HG02759 (cell line): ENCODE measurements around the gene UTS2B.

Source experiments
- ATAC-seq: cut with Tn5 transposase; IDR thresholded peaks from one replicate; pipeline ENCODE4 v1.9.1; 2021; ENCODE audit warnings: mild to moderate bottlenecking, moderate library complexity; ENCODE audit not compliant: unreplicated experiment

The UTS2B gene

DNA sequence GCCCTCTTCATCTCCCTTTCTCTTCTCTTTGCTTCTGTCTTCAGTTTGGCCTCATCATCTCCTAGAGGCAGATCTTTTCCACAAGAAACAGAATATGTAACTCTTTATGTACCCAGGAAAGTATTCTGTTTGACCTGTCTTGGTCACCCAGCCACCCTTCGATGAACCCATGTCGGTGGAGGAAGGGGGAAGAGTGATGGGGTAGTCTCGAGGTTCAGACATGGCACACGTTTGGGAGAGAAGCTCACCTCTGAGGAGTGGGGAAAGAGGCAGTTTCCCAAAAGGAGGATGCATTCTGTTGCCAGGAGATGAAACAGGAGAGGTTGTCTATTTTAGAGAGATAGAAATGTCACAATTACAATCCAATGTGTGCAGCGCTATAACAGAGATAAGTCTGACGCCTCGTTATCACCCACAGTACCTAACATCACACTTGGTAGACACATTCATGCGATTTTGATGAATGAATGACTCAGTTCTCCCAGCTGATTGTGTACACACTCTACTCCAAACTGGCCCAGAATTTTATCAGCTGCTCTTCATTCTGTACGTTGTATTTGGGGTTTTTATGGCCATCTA lies 1.9 kb downstream of the UTS2B start:
- no peak for ATAC-seq

DNA sequence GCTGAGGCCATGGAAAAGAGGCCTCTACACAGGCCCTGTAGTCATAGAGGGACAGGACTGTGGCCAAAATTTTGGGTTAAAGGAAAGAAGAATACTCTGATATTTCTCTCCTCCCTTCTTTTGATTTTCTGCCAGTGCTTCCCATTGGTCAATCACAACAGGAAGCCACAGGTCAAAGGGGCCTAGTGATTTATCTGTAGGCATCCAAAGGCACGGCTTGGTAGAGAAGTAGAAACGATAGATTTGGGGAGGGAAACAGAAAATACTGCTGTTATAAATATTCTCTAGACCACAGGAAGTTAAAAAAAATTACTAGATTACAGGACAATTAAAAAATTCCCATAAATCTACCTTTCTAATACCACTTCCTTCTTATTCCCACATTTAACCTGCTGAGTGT lies 2.8 kb downstream of the UTS2B start:
- ATAC-seq = no peak

- no peak for ATAC-seq
Observed at GRCh38 chr3:191324936-191325335, 5.4 kb downstream of the UTS2B start.

GRCh38 chr3:191321019-191321767 lies 9.1 kb downstream of the UTS2B start:
- ATAC-seq = no peak

DNA sequence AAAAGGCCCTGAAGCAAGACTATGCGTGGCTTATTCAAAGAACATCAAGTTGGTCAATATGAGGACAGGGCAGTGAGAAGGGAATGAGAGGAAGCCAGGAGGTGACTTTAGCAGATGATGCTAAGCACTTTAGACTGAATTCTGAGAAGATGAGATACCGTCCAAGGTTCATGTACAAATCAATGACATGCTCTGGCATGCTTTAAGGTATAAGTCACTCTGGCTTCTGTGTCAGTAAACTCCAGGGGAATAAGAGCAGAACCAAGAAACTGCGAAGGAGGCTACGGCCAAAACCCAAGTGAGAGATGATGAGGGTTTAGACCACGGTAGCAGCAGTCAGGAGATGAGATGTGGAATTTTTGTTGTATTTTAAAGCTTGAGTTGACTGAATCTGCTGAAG lies 10.0 kb downstream of the UTS2B start:
- no peak for ATAC-seq

DNA sequence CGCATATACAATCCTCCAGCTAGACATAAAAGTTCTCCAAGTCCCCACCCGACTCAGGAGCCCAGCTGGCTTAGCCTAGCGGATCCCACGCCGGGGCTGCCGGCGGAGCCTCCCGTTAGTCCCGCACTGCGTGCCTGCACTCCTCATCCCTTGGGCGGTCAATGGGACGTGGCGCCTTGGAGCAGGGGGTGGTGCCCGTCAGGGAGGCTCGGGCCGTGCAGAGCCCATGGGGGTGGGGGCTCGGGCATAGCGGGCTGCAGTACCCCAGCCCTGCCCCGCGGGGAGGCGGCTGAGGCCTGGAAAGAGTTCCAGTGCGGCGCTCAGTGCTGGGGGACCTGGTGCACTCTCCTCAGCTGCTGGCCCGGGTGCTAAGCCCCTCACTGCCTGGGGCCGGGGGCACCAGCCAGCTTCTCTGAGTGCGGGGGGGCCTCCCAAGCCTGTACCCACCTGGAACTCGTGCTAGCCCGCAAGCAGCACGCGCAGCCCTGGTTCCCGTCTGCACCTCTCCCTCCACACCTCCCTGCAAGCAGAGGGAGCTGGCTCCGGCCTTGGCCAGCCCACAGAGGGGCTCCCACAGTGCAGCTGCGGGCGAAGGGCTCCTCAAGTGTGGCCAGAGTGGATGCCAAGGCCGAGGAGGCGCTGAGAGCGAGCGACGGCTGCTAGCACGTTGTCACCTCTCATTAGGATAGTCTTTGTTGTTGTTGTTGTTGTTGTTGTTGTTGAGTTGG lies 13.3 kb downstream of the UTS2B start:
- ATAC-seq = no peak

DNA sequence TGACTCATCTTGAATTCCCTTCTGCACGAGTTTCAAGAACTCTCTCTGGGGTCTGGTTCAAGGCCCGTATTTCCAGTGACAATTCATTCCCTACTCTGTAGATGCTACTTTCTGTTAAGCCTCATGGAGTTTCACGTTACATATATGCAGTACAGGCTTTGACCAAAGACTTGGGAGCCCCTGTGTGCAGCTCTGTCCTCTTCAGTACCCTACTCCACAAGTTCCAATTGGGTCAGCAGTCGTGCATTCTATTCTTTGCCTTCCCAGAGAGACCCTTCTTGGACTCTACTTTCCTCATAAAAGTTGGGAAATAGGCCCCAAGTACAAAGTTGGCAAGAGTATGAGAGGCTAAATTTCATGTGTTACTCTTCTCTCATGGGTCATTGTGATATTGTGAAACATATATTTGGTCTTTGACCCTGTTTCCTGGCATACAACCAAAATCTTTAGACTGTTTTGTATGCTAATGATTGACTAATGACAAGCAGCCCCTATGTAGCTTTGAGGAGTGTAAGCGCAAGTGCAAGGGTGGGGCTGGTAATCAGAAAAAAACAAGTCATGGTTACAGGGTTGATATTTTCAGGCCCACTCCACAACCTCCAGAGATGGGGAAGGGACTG lies 16.1 kb downstream of the UTS2B start:
- no peak for ATAC-seq

GRCh38 chr3:191313296-191313695 lies 17.0 kb downstream of the UTS2B start:
- no peak for ATAC-seq

- no peak for ATAC-seq
Observed at GRCh38 chr3:191307341-191307740, 23.0 kb downstream of the UTS2B start.

- ATAC-seq = no peak
Observed at GRCh38 chr3:191306428-191306827, 23.9 kb downstream of the UTS2B start.

- no peak for ATAC-seq
Observed at GRCh38 chr3:191303596-191303995, 26.7 kb downstream of the UTS2B start.

- no peak for ATAC-seq
Observed at GRCh38 chr3:191302451-191302850, 27.9 kb downstream of the UTS2B start.

DNA sequence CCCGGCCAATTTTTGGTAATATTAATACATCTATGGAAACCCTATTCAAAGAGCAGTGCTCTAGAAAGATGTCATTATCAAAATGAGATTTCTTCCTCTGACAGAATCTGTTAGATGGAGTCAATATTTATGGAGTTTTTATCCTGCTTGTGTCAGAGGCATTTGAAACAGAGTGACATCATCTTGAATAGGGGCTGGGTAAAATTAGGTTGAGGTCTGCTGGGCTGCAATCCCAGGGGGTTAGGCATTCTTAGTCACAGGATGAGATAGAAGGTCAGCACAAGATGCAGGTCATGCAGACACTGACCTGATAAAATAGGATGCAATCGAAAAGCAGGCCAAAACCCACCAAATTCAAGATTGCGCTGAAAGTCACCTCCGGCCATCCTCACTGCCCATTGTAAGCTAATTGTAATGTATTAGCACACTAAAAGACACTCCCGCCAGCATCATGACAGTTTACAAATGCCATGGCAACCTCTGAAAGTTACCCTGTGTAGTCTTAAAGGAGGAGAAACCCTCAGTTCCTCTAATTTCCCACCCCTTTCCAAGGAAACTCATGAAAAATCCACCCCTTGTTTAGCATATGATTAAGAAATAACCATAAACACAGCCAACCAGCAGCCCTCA lies 28.4 kb downstream of the UTS2B start:
- ATAC-seq = no peak

DNA sequence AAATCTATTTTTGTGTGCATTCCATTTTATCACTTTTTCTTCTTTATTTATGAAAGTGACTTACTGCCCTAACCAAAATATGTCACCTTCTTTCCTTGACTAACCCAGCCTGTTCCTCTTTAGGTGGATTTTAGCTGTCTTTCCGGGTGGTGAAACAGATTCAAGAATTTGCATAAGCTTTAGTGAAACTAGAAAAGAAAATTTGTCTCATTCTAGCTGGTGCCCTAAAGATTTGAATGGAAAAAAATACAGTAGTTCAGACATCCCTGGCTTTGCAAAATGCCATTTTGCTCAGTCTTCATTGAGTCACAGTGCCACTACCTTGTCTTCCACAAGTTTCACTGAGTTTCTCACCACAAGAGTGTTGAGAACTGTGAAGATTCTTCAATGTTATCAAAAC lies 29.3 kb downstream of the UTS2B start:
- peak; percentile 67 for ATAC-seq

- ATAC-seq = peak; percentile 31
Observed at GRCh38 chr3:191300422-191300821, 29.9 kb downstream of the UTS2B start.

GRCh38 chr3:191298846-191299245 lies 31.5 kb downstream of the UTS2B start:
- ATAC-seq = no peak

- ATAC-seq = peak; percentile 88
Observed at GRCh38 chr3:191296041-191296541, 34.2 kb downstream of the UTS2B start.

- ATAC-seq = no peak
Observed at GRCh38 chr3:191294291-191294690, 36.0 kb downstream of the UTS2B start.

DNA sequence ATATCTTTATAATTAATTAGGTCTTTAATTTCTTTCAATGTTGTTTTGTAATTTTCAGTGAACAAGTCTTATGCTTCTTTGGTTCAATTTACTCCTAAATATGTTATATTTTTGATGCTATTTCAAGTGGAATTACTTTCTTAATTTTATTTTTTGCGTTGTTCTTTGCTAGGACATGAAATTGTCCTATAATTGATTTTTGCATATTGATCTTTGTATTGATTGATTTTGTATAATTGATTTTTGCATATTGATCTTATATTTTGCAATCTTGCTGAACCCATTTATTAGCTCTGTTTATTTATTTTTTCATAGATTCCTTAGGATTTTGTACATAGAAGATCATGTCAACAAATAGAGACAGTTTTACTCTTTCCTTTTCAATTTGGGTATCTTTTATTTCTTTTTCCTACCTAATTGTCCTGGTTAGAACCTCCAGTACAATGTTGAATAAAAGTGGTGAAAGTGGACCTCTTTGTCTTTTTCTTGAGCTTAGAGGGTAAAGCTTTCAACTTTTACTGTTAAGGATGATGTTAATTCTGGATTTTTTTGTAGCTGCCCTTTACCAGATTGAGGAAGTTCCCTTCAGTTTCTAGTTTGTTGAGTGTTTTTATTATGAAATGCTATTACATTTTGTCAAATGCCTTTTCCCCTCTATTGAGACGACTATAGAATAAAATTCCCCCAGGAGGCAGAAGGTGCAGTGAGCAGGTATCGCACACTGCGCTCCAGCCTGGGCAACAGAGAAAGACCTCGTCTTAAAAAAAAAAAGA lies 37.9 kb downstream of the UTS2B start:
- ATAC-seq = no peak

DNA sequence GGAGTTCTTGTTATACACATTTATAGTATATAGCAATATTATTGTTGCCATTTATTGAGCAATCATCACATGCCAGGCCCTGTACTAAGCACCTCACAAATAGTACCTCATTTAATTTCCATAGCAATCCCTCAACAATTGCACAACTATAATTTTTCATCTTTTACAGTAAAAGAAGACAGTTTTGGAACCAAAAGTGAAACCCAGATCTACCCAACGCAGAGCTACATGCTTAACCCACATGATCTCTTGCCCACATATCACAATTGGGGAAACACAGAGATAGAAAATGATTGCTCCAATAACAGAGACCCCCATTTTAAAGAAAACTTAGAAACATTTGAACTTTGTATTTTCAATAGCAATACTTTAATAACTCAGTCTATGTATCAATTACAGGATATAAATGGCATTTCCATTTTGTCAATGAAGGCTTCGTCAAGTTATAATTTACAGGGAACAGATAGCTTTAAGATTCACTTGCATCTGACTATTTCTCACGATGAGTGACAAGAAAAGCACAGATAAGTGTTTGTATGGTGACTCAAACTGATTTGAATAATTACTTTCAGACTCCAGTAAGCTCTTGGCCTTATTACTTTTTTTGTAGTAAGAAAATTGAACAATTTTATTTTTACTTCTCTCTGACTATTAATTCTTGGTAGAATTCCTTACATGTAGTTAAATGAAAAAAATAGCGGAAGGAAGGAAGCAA lies 39.9 kb downstream of the UTS2B start:
- peak; percentile 86 for ATAC-seq
